ENCODE results near the gene POLR2C.

The POLR2C gene

DNA sequence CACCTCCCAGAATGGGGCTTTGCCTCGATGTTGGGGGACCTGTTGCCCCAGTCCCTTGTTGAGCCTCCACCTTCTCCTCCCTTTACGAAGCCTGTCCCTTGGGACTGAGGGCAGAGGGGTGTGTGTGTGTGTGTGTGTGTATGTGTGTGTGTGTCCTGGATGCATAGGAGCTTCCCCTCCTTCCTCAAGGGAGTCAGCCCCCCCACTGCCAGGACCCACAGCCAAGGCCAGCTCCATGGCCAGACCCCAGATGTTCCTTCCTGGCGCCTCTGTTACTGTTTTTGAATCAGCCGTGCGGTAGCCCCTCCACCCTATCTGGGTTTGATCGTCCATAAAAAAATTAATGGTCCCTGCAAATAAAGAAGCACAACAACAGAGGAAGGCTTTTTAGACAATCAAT is 41.5 kb downstream of the POLR2C start:
- no peak for DNase-seq (ENCODE audit: low spot score)

DNA sequence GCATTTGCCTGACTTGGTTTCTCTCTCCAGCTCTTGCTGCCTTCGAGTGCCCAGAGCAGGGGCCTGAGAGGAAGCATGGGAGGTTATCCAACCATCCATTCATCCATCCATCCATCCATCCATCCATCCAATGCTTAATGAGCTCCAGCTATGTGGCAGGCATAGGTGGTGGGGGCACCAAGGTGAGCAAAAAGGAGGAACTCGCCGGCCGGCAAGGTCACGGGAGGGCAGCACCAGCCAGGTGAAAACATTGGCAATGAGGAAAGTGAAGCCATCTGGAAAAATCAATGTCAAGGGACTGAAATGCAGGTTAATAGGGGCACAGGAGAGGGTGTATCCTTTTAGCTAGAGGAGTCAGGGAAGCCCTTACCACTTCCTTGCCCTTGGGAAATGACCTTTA is 42.0 kb downstream of the POLR2C start:
- no peak for DNase-seq (ENCODE audit: low spot score)

DNA sequence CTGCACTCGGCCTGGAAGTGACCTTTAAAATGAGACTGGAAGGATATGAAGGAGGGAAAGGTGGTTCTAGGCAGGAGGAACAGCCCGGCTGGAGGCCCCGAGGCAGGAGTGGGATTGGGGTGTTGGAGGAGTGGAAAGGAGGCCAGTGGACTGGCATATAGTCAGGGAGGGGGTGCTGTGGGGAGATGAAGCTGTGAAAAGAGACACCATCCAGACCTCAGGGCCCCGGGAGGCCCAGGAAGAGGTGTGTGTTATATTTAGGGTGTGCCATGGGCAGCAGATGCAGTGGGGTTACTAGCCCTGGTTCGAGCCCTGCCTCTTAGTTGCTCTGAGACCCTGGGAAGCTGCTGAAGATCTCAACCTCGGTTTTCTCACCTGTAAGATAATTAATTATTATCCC is 42.7 kb downstream of the POLR2C start:
- DNase-seq (ENCODE audit: low spot score): no peak

DNA sequence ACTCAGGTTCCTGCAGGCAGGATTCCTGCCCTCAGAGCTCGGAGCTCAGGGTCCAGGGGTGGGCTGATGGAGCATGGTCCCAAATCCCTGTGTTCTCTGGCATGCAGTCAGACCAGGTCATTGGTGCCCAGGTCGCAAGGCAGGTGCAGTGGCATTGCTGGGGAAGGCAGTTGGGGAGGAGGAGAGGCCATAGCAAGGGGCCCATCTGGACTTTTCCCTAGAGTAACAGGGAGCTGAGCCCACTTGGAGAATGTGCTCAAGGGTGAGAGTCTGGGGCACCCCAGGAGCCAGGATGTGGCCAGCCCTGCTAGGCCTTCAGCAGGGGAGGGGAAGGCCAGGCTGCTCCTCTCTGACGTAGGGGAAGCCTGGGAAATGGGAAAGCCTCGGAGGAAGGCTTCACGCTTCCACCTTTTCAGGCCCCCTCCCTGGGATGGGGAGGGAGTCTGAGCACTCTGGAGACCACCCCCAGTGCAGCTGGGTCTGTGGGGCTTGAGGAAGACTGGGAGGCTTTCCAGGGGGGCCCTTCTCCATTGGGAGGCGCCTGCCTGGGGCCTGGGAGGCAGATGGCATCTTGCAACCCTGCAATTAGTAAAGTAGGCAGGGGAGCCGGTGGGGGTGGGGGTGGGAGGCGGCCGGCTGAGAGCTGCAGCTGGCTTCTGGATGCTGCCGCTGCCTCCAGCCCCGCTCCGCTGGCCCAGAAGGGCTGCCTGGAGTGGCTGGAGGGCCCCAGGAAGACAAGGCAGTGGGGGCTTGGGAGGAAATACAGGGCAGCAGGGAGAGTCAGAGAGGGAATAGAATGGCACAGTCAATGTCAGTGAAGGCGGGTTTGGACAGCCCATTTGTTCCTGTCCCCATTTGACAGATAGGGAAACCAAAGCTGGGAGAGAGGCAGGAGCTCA is 44.9 kb downstream of the POLR2C start:
- no peak for DNase-seq (ENCODE audit: low spot score)

DNA sequence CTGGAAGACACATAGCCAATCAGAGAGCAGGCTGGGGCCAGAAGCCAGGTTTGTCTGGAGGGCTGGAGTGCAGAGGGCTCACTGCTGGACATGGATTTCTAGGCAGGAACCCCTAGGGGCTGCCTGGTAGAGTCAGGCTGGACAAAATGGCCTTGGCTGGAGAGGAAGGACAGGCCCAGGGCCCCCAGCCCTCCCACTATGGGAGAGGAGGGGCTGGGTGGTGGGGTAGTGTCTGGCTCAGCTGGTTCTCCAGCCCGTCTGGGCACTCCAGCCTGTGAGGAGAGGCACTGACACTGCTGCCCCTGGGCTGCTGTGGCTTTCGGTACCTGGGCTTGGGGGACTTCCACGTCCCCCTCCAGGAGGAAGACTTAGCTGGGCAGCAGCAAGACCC is 45.6 kb downstream of the POLR2C start:
- DNase-seq (ENCODE audit: low spot score): no peak

DNA sequence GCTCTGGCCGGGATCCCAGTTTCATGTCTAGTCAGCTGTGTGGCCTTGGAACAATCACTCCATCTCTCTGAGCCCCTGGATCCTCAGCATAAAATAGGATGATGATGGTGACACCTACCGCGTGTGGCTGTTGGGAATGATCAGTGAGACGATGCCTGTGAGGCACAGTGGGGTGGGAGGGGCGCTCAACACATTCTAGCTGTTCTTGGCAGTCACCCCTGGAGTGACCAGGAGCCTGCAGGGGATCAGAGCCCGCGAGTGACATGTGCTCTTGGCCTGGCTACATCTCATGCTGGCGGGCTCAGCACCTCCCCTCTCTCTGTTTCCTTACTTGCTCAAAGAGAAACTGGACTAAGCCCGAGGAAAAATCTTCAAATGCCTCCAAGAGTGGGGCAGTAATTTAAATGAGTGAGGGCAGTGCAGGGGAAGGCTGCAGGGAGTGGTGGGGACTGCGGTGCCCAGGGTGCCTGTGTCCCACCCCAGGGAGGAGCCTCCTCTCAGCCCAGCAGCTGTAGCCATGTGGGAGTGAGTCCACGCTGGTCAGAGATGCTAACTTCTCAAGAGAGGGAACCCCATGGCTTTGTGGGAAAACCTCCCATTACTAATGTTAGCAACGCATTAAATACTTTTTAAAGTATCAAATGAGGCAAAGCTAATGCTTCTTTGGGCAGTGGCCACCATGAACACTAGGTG is 46.9 kb downstream of the POLR2C start:
- no peak for DNase-seq (ENCODE audit: low spot score)

DNA sequence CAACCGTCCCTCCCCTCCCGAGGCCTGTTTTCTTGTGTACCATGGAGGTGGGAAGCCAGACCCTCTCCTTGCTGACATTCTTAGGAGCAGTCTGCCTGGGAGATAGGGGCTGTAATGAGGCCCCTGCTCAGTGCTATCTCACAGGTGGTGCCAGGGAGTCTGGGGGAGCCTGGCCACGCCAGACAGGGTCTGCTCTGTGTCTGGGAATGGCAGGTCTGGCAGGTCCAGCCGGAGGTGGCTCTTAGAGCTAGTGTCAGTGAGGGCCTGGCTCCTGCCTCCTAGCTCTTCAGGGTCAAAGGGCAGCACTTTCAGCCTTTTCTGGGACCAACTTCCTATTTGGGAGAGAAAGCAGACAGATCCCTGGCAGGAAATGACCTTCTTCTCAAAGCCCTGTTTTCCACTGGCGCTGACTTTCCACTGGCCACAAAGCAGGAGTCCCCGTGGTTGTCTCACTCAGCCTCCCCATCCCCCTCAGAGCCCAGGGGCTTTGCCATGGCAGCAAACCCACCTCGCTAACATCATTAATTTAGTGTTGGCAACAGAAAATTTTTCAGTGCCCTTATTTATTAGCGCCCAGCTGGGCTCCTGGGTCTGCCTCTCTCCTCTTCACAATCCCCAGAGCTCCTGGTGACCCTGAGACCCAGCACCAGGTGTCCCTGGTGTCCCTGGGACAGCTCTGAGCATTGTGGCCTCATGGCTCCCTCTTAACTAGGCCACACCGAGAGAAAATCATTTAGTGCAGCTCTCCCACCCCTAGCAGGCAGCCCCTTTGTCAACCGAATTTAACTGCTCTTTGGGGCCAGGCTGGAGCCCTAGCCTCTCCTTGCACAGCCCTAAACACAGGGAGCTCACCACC is 47.8 kb downstream of the POLR2C start:
- no peak for DNase-seq (ENCODE audit: low spot score)

DNA sequence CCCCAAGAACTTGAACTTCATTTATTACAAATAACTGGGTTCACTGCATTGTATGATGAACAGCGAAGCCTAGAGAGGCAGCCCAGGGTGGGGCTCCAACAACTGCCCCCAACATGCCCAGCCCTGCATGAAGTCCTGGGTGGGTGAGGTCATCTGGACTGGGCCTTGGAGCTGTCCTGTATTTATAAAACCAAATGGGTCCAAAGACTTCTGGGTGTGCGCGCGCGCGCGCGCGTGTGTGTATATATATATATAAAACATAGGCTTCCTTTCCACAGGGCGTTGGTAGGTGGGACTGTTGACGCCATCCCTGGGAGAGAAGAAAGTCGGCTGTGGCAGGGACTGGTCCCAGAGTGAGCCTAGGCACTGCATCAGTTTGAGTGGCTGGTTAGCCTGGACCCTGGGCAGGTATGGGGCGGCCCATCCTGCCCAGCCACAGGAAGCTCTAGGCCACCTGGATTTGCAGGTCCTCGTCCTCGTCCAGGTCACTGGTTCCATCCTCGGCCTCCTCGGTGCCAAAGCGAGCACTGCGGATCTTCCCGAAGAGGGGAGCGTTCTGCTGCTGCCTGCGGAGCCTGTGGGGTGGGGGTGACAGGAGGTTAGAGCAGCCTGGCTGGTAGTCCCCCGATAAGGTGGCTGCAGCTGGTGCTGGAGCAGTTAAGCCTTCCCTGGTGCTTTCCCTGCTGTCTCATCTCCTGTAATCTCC is 50.0 kb downstream of the POLR2C start:
- DNase-seq (ENCODE audit: low spot score): no peak

DNA sequence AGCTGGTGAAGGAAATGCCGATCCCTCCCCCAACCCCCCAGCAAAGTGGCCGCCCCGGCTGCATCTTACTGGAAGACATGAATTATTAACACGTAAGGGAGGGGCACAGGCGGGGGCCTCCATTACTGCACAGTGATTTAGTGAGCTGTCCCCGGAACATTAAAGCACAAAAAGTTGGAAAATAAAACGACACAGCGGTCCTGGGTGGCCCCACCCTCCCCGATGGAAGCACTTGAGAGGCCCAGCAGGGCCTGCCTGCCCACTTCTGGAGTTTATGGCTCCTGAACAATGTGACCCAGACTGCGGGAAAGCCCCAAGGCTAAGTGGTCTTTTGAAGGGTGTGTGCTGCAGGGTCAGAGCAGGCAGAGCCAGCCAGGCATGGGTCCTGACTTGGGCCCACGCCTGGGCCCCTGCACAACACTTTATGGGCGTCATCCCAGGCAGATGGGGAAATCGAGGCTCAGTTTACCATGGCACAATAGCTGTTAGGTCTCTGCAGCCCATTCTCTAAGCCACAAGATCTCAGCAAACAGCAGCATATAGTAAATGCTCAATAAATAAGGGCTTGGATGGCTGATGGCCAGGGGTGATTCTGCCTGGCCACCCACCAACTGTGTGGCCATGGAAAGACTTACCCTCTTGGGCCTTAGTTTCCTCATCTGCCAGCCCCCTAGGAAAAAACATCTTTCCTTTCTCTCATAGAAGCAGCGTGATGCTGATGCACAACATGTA is 51.1 kb downstream of the POLR2C start:
- DNase-seq (ENCODE audit: low spot score): no peak

DNA sequence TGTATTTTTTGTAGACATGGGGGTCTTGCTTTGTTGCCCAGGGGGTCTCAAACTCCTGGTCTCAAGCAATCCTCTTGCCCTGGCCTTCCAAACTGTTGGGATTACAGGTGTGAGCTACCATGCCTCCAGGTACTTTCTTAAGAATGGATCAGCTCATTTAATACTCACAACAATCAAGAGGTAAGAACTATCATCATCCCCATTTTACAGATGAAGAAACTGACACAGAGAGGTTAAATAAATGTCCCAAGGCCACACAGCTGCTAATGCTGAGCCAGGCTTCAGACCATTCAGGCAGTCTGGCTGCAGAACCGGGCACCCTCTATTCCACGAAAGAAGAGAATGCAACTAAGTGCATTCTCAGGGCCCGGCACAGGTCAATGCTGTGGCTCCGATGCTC is 51.9 kb downstream of the POLR2C start:
- no peak for DNase-seq (ENCODE audit: low spot score)

DNA sequence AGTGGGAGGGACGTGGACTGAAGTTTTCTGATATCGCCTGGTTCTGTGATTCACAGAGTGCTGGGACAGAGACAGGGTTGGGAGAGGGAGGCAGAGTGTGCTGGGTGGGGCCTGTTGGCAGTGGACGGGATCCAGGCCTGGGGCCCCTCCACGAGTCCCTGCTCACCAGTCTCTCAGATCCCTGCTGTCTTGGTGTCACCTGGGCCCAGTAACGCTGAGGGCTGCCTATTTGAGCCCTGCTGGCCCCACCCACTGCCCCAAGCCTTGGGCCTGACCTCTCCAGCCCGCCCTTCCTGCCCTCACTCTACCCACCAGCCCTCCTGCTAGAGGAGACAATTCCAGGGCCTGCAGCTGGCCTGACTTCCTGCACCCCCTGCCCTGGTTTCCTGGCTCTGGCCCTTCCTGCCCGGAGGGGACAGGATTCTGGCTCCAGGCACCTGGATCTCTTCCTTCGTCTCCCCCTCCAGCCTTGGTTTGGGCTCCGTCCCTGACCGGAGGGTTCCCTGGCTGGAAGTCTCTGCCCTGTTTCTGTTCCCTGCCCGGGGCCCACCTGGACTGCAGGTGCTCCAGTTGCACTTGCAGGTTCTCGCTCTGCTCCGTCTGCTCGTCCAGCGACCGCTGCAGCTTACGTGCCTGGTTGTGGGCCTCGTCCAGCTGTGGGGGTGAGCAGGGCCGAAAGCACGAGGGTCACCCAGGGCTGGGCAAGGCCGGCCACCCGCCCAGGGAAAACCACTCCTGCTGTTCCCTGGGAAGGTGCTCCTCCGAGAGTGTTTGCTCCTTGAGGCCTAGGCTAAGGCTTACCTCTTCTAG is 52.5 kb downstream of the POLR2C start:
- DNase-seq (ENCODE audit: low spot score): no peak

DNA sequence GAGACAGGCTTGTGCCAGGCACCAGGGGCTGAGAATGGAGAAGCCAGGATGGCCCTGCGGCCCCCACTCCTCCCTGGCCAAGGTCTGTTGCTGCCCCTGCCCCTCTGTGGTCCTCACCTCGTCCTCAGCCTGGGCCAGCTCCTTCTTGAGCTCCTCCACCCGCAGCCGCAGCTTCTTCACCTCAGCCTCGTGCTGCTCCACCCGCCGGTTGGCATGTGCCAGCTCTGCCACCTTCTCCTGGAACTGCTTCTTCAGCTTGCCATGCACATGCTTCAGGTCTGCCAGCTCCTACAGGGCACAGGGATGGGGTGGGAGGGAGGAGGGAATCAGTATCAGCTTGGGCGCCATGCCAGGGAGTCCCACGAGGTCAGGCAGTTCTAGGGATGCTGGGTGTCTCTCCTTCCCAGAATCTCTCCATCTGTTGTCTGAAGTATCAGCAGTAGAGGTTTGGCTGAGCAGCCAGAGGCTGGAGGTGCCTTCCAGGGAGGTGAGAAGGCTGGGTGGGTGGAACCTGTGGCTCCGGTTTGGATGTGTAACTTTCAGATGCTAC is 53.8 kb downstream of the POLR2C start:
- no peak for DNase-seq (ENCODE audit: low spot score)

DNA sequence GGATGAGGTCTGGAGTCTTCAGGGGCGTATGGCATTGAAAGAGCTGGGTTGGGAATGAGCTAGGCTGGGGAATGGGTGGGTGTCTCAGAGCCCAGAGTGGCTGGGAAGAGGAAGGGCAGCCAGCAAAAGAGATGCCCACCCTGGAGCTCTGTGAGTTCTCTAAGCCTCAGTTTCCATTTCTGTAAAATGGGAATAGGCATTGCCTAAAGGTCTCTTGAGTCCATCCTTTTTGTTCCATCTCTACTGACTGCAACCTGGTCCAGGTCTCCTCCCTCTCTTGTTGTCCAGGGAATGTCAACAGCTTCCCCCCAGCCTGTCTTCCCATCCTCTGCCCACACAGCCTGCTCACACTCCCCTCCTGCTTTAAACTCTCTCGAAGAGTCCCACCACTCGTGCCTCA is 54.3 kb downstream of the POLR2C start:
- no peak for DNase-seq (ENCODE audit: low spot score)

DNA sequence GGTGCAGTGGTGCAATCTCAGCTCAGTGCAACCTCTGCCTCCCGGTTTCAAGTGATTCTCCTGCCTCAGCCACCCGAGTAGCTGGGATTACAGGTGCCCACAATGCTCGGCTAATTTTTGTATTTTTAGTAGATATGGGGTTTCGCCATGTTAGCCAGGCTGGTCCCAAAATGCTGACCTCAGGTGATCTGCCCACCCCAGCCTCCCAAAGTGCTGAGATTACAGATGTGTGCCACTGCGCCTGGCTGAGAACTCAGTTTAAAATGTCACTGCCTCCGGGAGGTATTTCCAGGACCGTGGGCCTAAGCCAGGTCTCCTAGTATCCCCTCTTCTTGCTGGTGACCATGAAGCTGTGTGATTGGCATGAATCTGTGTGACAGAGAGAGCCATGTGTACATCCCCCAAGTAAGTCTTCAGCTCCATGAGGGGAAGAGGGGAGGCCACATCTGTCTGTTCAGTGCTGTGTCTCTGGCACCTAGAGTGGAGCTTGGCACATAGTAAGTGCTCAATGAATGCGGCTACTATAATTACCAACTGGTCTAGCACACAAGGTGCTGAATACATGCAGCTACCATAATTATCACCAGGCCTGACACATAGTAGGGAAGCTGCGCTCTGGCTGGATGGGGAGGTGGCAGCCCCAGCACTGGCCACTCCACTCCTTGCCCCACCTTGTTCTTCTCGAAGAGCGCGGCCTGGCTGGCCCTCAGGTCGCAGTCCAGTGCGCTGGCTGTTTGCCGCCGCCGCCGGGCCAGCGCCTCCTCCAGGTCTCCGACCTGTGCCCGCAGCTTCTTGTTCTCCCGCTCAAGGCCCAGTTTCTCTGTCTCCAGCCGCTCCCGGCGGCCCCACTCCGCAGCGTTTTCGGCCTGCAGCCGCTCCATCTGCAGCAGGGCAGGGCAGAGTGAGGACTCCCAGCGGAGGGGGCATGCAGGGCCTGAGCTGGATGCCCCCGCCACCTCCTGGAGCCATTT is 55.2 kb downstream of the POLR2C start:
- DNase-seq (ENCODE audit: low spot score): no peak

DNA sequence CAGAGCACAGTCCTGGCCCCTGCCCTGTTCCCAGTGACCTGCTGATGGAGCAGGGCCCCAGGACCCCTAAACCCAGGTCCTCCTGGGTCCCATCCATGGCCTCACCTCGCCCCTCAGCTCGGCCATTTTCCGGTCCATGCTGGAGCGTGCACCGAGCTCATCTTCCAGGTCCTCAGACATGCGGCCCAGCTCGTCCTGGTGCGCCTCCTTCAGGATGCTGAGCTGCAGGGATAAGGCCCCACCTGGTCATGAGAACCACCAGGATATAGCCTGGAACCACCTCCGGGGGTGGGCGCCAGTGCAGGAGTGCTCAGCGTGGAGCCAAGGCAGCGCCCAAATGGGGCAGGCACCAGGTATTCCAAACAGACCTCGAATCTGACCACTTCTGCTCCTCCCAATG is 56.0 kb downstream of the POLR2C start:
- DNase-seq (ENCODE audit: low spot score): no peak

DNA sequence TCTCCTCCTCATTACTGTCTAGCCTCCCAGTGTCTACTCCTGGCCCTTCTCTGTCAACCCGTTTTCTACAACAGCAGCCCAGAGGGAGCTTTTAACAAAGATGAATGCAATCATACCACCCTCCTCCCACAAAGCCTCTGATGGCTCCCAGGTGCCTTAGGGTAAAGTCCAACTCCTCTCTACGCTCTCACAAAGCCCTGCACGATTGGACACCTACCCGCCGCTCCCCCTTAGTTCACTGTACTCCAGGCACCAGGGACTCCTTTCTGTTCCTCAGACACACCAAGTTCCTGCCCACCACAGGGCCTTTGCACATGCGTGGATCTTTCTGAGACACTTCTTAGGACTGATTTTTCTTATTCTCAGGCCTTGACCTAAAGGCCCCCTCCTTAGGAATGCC is 56.4 kb downstream of the POLR2C start:
- no peak for DNase-seq (ENCODE audit: low spot score)

DNA sequence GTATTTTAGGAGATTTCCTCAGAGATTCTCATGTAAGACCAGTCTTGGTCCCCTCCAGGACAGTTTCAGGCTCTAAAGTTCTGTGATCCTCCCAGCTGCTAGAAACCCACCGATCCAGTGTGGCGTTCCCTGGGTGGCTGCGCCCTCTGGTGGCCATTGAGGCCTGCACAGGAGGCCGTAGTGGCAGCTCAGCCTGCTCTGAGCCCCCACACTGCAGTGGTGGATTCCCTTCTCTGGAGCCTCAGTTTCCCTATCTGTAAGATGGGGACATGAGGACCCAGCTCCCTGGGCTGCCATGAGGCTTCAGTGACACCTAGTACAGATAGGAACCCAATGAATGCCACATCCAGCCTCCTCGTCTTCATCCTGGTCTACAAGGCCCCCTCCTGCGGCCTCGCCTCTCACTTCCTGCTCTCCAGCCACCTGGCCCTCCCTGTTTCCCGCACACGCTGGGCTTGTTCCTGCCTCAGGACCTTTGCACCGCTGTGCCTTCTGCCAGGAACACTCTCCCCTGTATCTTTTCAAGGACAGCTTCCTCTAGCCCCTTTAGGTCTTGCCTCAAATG is 57.4 kb downstream of the POLR2C start:
- DNase-seq (ENCODE audit: low spot score): peak; percentile 85
